Progenitor cell of endocrine pancreas (in vitro differentiated cells): ENCODE measurements around the gene ATR. TPM values are rescaled to one million over a fixed set of nuclear protein-coding genes. Genes with fewer than 3 reads are reported as not detected.

Experiments
- DNase-seq: peaks from one replicate; pipeline ENCODE4 v3.0.0; 2021; ENCODE audit warnings: low spot score; ENCODE audit not compliant: unreplicated experiment
- H3K27ac Mint-ChIP-seq: 2 replicates; pipeline ENCODE4 v1.8.0; 2021; ENCODE audit warnings: mild to moderate bottlenecking, moderate library complexity, mixed read lengths
- H3K27me3 Mint-ChIP-seq: 2 replicates; pipeline ENCODE4 v1.8.0; 2021; ENCODE audit warnings: mixed read lengths
- H3K36me3 Mint-ChIP-seq: 2 replicates; pipeline ENCODE4 v1.8.0; 2022; ENCODE audit warnings: mixed read lengths; ENCODE audit not compliant: insufficient read depth
- H3K4me1 Mint-ChIP-seq: 2 replicates; pipeline ENCODE4 v1.8.0; 2021; ENCODE audit warnings: low read depth, mixed read lengths
- H3K4me3 Mint-ChIP-seq: 2 replicates; pipeline ENCODE4 v1.8.0; 2021; ENCODE audit warnings: low read depth, mild to moderate bottlenecking, moderate library complexity, mixed read lengths
- H3K9me3 Mint-ChIP-seq: 2 replicates; pipeline ENCODE4 v1.8.0; 2021; ENCODE audit warnings: low read depth, mixed read lengths
- total RNA-seq: library from RNA; stranded (reverse); gene quantifications from 2 replicates; pipeline ENCODE4 v1.2.1, GENCODE V29; 2021
- TF ChIP-seq, protein P1 (sequence below): fragments of 200-600 bp; sonication (generic); IDR thresholded peaks from one replicate; pipeline ENCODE4 v1.5.0; 2021; ENCODE audit warnings: antibody characterized with exemption, mild to moderate bottlenecking; ENCODE audit not compliant: unreplicated experiment

Gene ATR
- total RNA-seq, 1 donor from 2014 or later, result 20.3 TPM

- peaks cover 3% of the 10 kb centered on the region for H3K4me1 Mint-ChIP-seq
Observed at GRCh38 chr3:142523921-142524566, 54.5 kb downstream of the ATR start.

DNA sequence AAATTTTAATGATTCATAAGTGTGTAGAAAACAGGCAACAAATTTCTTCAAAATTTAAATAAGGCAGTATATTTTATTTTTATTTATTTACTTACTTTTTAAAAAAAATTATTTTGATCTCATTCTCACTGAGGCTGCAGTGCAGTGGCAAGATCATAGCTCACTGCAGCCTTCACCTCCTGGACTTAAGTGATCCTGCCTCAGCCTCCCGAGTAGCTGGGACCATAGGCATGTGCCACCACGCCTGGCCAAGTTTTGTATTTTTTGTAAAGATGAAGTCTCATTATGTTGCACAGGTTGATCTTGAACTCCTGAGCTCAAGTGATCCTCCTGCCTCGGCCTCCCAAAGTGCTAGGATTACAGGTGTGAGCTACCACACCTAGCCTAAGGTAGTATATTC, 69.5 kb downstream of the ATR start:
- no peak for DNase-seq
- Mint-ChIP-seq H3K36me3 (peaks cover 7% of the 10 kb centered on the region), H3K4me1 (no peaks in the 10 kb centered on the region), H3K4me3 (no peak overlapping the region), H3K27me3 (no peaks in the 10 kb centered on the region), H3K9me3 (no peaks in the 10 kb centered on the region), H3K27ac (no peak overlapping the region)
- TF ChIP-seq, protein P1, sequence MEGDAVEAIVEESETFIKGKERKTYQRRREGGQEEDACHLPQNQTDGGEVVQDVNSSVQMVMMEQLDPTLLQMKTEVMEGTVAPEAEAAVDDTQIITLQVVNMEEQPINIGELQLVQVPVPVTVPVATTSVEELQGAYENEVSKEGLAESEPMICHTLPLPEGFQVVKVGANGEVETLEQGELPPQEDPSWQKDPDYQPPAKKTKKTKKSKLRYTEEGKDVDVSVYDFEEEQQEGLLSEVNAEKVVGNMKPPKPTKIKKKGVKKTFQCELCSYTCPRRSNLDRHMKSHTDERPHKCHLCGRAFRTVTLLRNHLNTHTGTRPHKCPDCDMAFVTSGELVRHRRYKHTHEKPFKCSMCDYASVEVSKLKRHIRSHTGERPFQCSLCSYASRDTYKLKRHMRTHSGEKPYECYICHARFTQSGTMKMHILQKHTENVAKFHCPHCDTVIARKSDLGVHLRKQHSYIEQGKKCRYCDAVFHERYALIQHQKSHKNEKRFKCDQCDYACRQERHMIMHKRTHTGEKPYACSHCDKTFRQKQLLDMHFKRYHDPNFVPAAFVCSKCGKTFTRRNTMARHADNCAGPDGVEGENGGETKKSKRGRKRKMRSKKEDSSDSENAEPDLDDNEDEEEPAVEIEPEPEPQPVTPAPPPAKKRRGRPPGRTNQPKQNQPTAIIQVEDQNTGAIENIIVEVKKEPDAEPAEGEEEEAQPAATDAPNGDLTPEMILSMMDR, result no peak

More at GRCh38 chr3:142523921-142524566, 54.5 kb downstream of the ATR start:
- DNase-seq, result no peak
- no peak overlapping the region for H3K4me3 Mint-ChIP-seq
- H3K9me3 Mint-ChIP-seq, result peaks cover 5% of the 10 kb centered on the region
- H3K36me3 Mint-ChIP-seq, result peaks cover 23% of the 10 kb centered on the region
- no peak overlapping the region for H3K27ac Mint-ChIP-seq
- no peaks in the 10 kb centered on the region for H3K27me3 Mint-ChIP-seq
- TF ChIP-seq, protein P1, result no peak

DNA sequence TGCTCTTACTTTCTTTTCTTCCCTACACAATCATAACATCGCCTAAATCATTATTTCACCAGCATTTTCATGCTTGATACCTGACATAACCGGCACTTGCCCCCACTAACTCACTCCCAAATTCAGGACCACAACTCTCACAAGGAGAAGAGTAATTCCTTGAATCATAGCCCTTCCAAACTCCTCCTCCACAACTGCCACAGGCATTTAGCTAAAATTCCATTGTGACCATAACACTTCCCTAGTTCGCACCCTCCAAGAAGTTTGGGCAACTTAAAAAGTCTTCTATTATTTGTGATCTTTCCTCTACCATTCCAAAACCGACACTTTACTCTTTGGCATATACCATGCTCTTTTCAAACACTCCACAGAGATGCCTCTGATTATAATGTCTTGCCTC, 71.3 kb downstream of the ATR start:
- Mint-ChIP-seq H3K27me3 (no peaks in the 10 kb centered on the region), H3K4me3 (no peak overlapping the region), H3K27ac (no peak overlapping the region), H3K9me3 (no peaks in the 10 kb centered on the region), H3K36me3 (peaks cover 3% of the 10 kb centered on the region), H3K4me1 (no peaks in the 10 kb centered on the region)
- DNase-seq, result no peak
- TF ChIP-seq, protein P1, result no peak

GRCh38 chr3:142502187-142502985, 76.1 kb downstream of the ATR start:
- Mint-ChIP-seq H3K27me3 (no peaks in the 10 kb centered on the region), H3K9me3 (no peaks in the 10 kb centered on the region), H3K4me1 (peaks cover 6% of the 10 kb centered on the region), H3K27ac (no peak overlapping the region), H3K4me3 (no peak overlapping the region), H3K36me3 (peaks cover 5% of the 10 kb centered on the region)
- no peak for DNase-seq
- TF ChIP-seq, protein P1, result no peak

- no peaks in the 10 kb centered on the region for H3K9me3 Mint-ChIP-seq
- peaks cover 6% of the 10 kb centered on the region for H3K4me1 Mint-ChIP-seq
- DNase-seq, result no peak
- H3K36me3 Mint-ChIP-seq, result peaks cover 6% of the 10 kb centered on the region
- TF ChIP-seq, protein P1, result no peak
- no peak overlapping the region for H3K4me3 Mint-ChIP-seq
- H3K27me3 Mint-ChIP-seq, result no peaks in the 10 kb centered on the region
- H3K27ac Mint-ChIP-seq, result no peak overlapping the region
Observed at GRCh38 chr3:142501004-142501926, 77.3 kb downstream of the ATR start.
